Measurements from ENCODE around the gene SFTA2. TPM values are rescaled to one million over a fixed set of nuclear protein-coding genes. Genes with fewer than 3 reads are reported as not detected.
A peak's percentile ranks its signal among the peaks of the same experiment; 100 is the strongest.

Gene SFTA2
- total and polyA plus RNA-seq, 10 of the 15 experiments (the other 5 are each of a cell fraction or from before 2014, with no cell fraction given), result 0.15 to 0.92 (median 0.33) TPM; not detected in 4

DNA sequence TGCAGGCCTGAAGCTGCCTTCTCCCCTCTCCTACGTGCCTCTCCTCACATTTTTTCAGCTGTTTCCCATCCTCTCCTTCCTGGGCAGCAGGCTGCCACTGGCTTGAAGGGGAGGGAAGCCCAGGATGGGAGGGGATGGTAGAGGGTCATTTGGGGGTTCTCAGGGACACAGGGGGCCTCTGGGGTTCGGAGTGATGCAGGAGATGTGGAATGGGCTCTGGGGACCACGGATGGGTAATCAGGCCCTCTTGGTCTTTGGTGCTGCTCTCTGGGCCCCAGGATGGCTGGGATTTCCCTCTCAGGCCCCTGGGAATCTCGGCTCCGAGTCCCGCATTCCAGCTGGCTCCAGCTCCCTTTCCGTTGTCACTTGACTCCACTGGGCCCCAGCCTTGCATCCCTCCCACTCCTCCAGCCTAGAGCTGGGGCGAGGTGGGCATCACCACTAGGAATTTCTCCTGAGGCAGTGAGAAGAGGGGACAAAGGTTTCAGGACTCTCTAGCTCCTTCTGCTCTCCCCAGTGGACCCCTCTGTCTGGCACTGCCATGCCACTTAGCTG is 49.7 kb downstream of the SFTA2 start:
- Histone ChIP-seq H3K27ac (ENCODE audit: control insufficient read depth, insufficient read depth) (peak overlapping the region; percentile 45; the same call in 1 of the 2 replicates), H3K4me2 (ENCODE audit: control insufficient read depth, insufficient read depth) (no peak overlapping the region), H2AFZ (ENCODE audit: control insufficient read depth, low read depth, low read length) (no peak overlapping the region; the same call in 1 of the 2 replicates), H3K27me3 (replicated peaks in 1 of 2; ENCODE audit: control insufficient read depth in 2 of 2, insufficient read depth in 2 of 2, low read length in 1 of 2) (no peaks in the 10 kb centered on the region), H3K9ac (ENCODE audit: control insufficient read depth, insufficient read depth, low read length) (no peak overlapping the region), H3K79me2 (ENCODE audit: control insufficient read depth, insufficient read depth, low read length) (peaks cover 10% of the 10 kb centered on the region), H3K4me1 (ENCODE audit: control insufficient read depth, insufficient read depth, low read length) (peaks cover 41% of the 10 kb centered on the region), H3K9me3 (replicated peaks; ENCODE audit: control insufficient read depth, insufficient read depth, low read length) (no peaks in the 10 kb centered on the region), H3K36me3 (ENCODE audit: control insufficient read depth in 2 of 2, insufficient read depth in 2 of 2, low read length in 1 of 2) (no peaks in the 10 kb centered on the region), H4K20me1 (ENCODE audit: control insufficient read depth, insufficient read depth) (no peaks in the 10 kb centered on the region), H3K4me3 (no peak overlapping the region)
- ChIA-PET POLR2A (interaction anchor here (0.6 to 5.8 kb wide), 11 partner anchors 25 to 390 kb away, joined by 3 to 50 read pairs (median 3); partner anchors contain the start of genes DHX16, GTF2H4, TCF19 and VARS2), RAD21 (ENCODE audit: unreplicated experiment) (interaction anchor here (0.8 to 10.7 kb wide), 18 partner anchors 19 to 315 kb away, joined by 3 to 144 read pairs (median 5); partner anchors contain the start of genes GTF2H4, IER3, MDC1 and VARS2), CTCF (interaction anchor here (0.6 to 6.7 kb wide), 13 partner anchors 21 to 210 kb away, joined by 3 to 71 read pairs (median 8); partner anchors contain the start of genes DHX16 and VARS2), SMC1A (ENCODE audit: uncharacterized antibody, unreplicated experiment) (interaction anchor here (0.6 to 4.9 kb wide), 16 partner anchors 15 to 205 kb away, joined by 3 to 40 read pairs (median 4); partner anchors contain the start of genes GTF2H4 and VARS2)
- no peak for ATAC-seq
- in situ Hi-C loops (cut with MboI) (no loop called here), intact Hi-C loops (cut with micrococcal nuclease; ENCODE audit: unreplicated experiment) (loop anchor here (2.0 kb wide), 2 partner anchors 19 to 27 kb away; partner anchors contain the start of gene GTF2H4)
- no peak for FAIRE-seq
- DNase-seq (ENCODE audit: low read depth, low spot score), result no peak
- 49% methylated on average over 7 of the region's 8 CpGs for WGBS (ENCODE audit: insufficient coverage, insufficient replicate concordance, low lambda C conversion rate, missing lambda C conversion rate)
- BruUV-seq (replicated peaks), result no TSS peak
- TF ChIP-seq, protein P1, sequence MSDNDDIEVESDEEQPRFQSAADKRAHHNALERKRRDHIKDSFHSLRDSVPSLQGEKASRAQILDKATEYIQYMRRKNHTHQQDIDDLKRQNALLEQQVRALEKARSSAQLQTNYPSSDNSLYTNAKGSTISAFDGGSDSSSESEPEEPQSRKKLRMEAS (IDR thresholded peaks at IDR 0.05; ENCODE audit: low read depth, low read length), result no peak
- TF ChIP-seq MTA3 (IDR thresholded peaks at IDR 0.05; ENCODE audit: borderline replicate concordance, low read length) (no peak), RELA (IDR thresholded peaks at IDR 0.05; ENCODE audit: borderline replicate concordance, partially characterized antibody) (no peak), HDAC2 (IDR thresholded peaks at IDR 0.05) (no peak), JUNB (IDR thresholded peaks at IDR 0.05) (no peak), NR2C2 (IDR thresholded peaks at IDR 0.05; ENCODE audit: borderline replicate concordance, control insufficient read depth, insufficient read length, low read depth) (no peak), HDAC6 (IDR thresholded peaks at IDR 0.05; ENCODE audit: unreplicated experiment) (no peak), CREM (IDR thresholded peaks at IDR 0.05; ENCODE audit: low read depth) (no peak), RFX5 (IDR thresholded peaks at IDR 0.05; ENCODE audit: low read depth, low read length) (no peak), ZNF274 (IDR thresholded peaks at IDR 0.05; ENCODE audit: insufficient read depth, insufficient read length) (no peak), LARP7 (IDR thresholded peaks at IDR 0.05) (no peak), TCF7 (IDR thresholded peaks at IDR 0.05; ENCODE audit: borderline replicate concordance) (no peak), RCOR1 (conservative IDR thresholded peaks at IDR 0.05; ENCODE audit: low read depth, low read length) (no peak), MYB (IDR thresholded peaks at IDR 0.05; ENCODE audit: borderline replicate concordance, low read depth, low read length) (no peak), PML (IDR thresholded peaks at IDR 0.05; ENCODE audit: low read length) (no peak)
- TF ChIP-seq, protein P2, sequence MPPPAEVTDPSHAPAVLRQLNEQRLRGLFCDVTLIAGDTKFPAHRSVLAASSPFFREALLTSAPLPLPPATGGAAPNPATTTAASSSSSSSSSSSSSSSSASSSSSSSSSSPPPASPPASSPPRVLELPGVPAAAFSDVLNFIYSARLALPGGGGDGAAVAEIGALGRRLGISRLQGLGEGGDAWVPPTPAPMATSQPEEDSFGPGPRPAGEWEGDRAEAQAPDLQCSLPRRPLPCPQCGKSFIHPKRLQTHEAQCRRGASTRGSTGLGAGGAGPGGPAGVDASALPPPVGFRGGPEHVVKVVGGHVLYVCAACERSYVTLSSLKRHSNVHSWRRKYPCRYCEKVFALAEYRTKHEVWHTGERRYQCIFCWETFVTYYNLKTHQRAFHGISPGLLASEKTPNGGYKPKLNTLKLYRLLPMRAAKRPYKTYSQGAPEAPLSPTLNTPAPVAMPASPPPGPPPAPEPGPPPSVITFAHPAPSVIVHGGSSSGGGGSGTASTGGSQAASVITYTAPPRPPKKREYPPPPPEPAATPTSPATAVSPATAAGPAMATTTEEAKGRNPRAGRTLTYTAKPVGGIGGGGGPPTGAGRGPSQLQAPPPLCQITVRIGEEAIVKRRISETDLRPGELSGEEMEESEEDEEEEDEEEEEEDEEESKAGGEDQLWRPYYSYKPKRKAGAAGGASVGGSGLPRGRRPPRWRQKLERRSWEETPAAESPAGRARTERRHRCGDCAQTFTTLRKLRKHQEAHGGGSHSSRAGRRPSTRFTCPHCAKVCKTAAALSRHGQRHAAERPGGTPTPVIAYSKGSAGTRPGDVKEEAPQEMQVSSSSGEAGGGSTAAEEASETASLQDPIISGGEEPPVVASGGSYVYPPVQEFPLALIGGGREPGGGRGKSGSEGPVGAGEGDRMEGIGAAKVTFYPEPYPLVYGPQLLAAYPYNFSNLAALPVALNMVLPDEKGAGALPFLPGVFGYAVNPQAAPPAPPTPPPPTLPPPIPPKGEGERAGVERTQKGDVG (CRISPR knock-in tag; IDR thresholded peaks at IDR 0.05), result no peak
- TF ChIP-seq, protein P3, sequence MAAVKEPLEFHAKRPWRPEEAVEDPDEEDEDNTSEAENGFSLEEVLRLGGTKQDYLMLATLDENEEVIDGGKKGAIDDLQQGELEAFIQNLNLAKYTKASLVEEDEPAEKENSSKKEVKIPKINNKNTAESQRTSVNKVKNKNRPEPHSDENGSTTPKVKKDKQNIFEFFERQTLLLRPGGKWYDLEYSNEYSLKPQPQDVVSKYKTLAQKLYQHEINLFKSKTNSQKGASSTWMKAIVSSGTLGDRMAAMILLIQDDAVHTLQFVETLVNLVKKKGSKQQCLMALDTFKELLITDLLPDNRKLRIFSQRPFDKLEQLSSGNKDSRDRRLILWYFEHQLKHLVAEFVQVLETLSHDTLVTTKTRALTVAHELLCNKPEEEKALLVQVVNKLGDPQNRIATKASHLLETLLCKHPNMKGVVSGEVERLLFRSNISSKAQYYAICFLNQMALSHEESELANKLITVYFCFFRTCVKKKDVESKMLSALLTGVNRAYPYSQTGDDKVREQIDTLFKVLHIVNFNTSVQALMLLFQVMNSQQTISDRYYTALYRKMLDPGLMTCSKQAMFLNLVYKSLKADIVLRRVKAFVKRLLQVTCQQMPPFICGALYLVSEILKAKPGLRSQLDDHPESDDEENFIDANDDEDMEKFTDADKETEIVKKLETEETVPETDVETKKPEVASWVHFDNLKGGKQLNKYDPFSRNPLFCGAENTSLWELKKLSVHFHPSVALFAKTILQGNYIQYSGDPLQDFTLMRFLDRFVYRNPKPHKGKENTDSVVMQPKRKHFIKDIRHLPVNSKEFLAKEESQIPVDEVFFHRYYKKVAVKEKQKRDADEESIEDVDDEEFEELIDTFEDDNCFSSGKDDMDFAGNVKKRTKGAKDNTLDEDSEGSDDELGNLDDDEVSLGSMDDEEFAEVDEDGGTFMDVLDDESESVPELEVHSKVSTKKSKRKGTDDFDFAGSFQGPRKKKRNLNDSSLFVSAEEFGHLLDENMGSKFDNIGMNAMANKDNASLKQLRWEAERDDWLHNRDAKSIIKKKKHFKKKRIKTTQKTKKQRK (IDR thresholded peaks at IDR 0.05; ENCODE audit: low read depth, low read length), result no peak
